HuH-7 (cell line): ENCODE measurements around the gene PGM5.
"Not testable (repeated sequence)": the region's sequence is repeated elsewhere in the genome, so short reads cannot be mapped to it uniquely, and the experiment has no call there.

Source experiments
- DNase-seq: peaks from one replicate; pipeline ENCODE4 v3.0.0; 2011; ENCODE audit warnings: low spot score

PGM5 gene

GRCh38 chr9:68356380-68357118, at the start of gene PGM5:
PGM5 (plus strand) TSS chr9:68356611; CDS start chr9:68357128, 517 bp downstream.
- not testable (repeated sequence) for DNase-seq

- not testable (repeated sequence) for DNase-seq
Measured at GRCh38 chr9:68307127-68307526, 49.3 kb upstream of the PGM5 start.

- DNase-seq, result not testable (repeated sequence)
Measured at GRCh38 chr9:68307654-68308053, 48.8 kb upstream of the PGM5 start.

- DNase-seq, result not testable (repeated sequence)
Measured at GRCh38 chr9:68311208-68311607, 45.2 kb upstream of the PGM5 start.

- not testable (repeated sequence) for DNase-seq
Measured at GRCh38 chr9:68318209-68318608, 38.2 kb upstream of the PGM5 start.

GRCh38 chr9:68323749-68324148, 32.7 kb upstream of the PGM5 start:
- not testable (repeated sequence) for DNase-seq

- not testable (repeated sequence) for DNase-seq
Measured at GRCh38 chr9:68324518-68324917, 31.9 kb upstream of the PGM5 start.

GRCh38 chr9:68329106-68329505, 27.3 kb upstream of the PGM5 start:
- DNase-seq, result not testable (repeated sequence)

GRCh38 chr9:68330531-68331173, 25.8 kb upstream of the PGM5 start:
- not testable (repeated sequence) for DNase-seq

- DNase-seq, result not testable (repeated sequence)
Measured at GRCh38 chr9:68332122-68332521, 24.3 kb upstream of the PGM5 start.

GRCh38 chr9:68335935-68336334, 20.5 kb upstream of the PGM5 start:
- DNase-seq, result not testable (repeated sequence)

GRCh38 chr9:68336639-68337339, 19.6 kb upstream of the PGM5 start:
- not testable (repeated sequence) for DNase-seq

- not testable (repeated sequence) for DNase-seq
Measured at GRCh38 chr9:68338000-68338399, 18.4 kb upstream of the PGM5 start.

GRCh38 chr9:68342265-68343025, 14.0 kb upstream of the PGM5 start:
- not testable (repeated sequence) for DNase-seq

- not testable (repeated sequence) for DNase-seq
Measured at GRCh38 chr9:68343242-68343641, 13.2 kb upstream of the PGM5 start.

- not testable (repeated sequence) for DNase-seq
Measured at GRCh38 chr9:68343992-68344391, 12.4 kb upstream of the PGM5 start.

GRCh38 chr9:68351689-68352088, 4.7 kb upstream of the PGM5 start:
- DNase-seq, result not testable (repeated sequence)

- not testable (repeated sequence) for DNase-seq
Measured at GRCh38 chr9:68355993-68356379, 425 bp upstream of the PGM5 start.

- not testable (repeated sequence) for DNase-seq
Measured at GRCh38 chr9:68357119-68357714, 806 bp downstream of the PGM5 start.

- DNase-seq, result not testable (repeated sequence)
Measured at GRCh38 chr9:68366933-68367547, 10.6 kb downstream of the PGM5 start.

GRCh38 chr9:68375789-68376188, 19.4 kb downstream of the PGM5 start:
- DNase-seq, result not testable (repeated sequence)
